Left lung (tissue), 10 donors: ENCODE data around the gene ARPC5L. TPM values are rescaled to one million over a fixed set of nuclear protein-coding genes. Genes with fewer than 3 reads are reported as not detected.
A peak's percentile ranks its signal among the peaks of the same experiment; 100 is the strongest.
"Not testable (repeated sequence)": the region's sequence is repeated elsewhere in the genome, so short reads cannot be mapped to it uniquely, and the experiment has no call there.

Source experiments
- ATAC-seq: fragments of 200-7000 bp; cut with Tn5 transposase; one replicate; pipeline ENCODE4 v1.9.1; 2020; ENCODE audit warnings: moderate library complexity
- DNase-seq, 4 donors: peaks; one replicate each; pipeline ENCODE4 v3.0.0-alpha.2; 2013 to 2020
- H3K27ac ChIP-seq, 2 donors: fragments of 200-600 bp; sonication (generic) in 1 of 2; one replicate each; pipeline versions ENCODE4 v1.5.0 to v1.8.0; 2020 to 2021
- H3K27me3 ChIP-seq, 2 donors: fragments of 200-600 bp; sonication (generic) in 1 of 2; one replicate each; pipeline versions ENCODE4 v1.5.0 to v1.8.0; 2020 to 2021
- H3K36me3 ChIP-seq, 2 donors: fragments of 200-600 bp; sonication (generic) in 1 of 2; one replicate each; pipeline versions ENCODE4 v1.5.0 to v1.8.0; 2020 to 2021
- H3K4me1 ChIP-seq, 2 donors: fragments of 200-600 bp; one replicate each; pipeline ENCODE4 v1.8.0; 2021
- H3K4me3 ChIP-seq, 2 donors: fragments of 200-600 bp; sonication (generic) in 1 of 2; one replicate each; pipeline versions ENCODE4 v1.5.0 to v1.8.0; 2020 to 2021; ENCODE audit warnings: mild to moderate bottlenecking in 1 of 2
- H3K9me3 ChIP-seq, 2 donors: fragments of 200-600 bp; sonication (generic) in 1 of 2; one replicate each; pipeline versions ENCODE4 v1.5.0 to v1.8.0; 2020 to 2021
- intact Hi-C, 2 donors: fragments of 100-400 bp; cut with DNase I; formaldehyde crosslinking; loops; one replicate each; pipeline versions ENCODE4 v1.11.2 to v1.14.2; 2022
- polyA plus RNA-seq, 6 donors: library from polyadenylated mRNA; unstranded; fragments of 120-200 nt; gene quantifications; one replicate each; pipeline ENCODE4 v1.2.1, GENCODE V29; 2013; ENCODE audit not compliant: insufficient read length in 6 of 6
- total RNA-seq, 2 donors: library from RNA; stranded (reverse); fragmentation: NEBNext Ultra II Directional; extraction: Animal tissue kit (Norgen Biotek cat#: 25700); gene quantifications; one replicate each; pipeline ENCODE4 v1.2.1, GENCODE V29; 2021
- TF ChIP-seq, protein P1 (sequence below), 2 donors: fragments of 200-600 bp; sonication (generic) in 1 of 2; IDR thresholded peaks; one replicate each; pipeline versions ENCODE4 v1.5.0 to v1.8.0; 2021; ENCODE audit warnings: antibody characterized with exemption in 2 of 2
- donor health status: DM: no; HTN: yes; CAD: no.
- donor health status: DM: no; HTN: no; CAD: no.

ARPC5L gene
- total and polyA plus RNA-seq, 8 donors, result 30.8 to 53.6 (median 36.5) TPM

- Histone ChIP-seq H3K9me3 (no peaks in the 10 kb centered on the region), H3K4me3 (no peak overlapping the region), H3K4me1 (peaks cover 4 to 26% of the 10 kb centered on the region in 2 donors), H3K27me3 (no peaks in the 10 kb centered on the region), H3K36me3 (no peaks in the 10 kb centered on the region), H3K27ac (no peak overlapping the region)
- DNase-seq, result peak in 1 of 4 donors; percentile 42
- ATAC-seq, result no peak
- TF ChIP-seq, protein P1, sequence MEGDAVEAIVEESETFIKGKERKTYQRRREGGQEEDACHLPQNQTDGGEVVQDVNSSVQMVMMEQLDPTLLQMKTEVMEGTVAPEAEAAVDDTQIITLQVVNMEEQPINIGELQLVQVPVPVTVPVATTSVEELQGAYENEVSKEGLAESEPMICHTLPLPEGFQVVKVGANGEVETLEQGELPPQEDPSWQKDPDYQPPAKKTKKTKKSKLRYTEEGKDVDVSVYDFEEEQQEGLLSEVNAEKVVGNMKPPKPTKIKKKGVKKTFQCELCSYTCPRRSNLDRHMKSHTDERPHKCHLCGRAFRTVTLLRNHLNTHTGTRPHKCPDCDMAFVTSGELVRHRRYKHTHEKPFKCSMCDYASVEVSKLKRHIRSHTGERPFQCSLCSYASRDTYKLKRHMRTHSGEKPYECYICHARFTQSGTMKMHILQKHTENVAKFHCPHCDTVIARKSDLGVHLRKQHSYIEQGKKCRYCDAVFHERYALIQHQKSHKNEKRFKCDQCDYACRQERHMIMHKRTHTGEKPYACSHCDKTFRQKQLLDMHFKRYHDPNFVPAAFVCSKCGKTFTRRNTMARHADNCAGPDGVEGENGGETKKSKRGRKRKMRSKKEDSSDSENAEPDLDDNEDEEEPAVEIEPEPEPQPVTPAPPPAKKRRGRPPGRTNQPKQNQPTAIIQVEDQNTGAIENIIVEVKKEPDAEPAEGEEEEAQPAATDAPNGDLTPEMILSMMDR (IDR thresholded peaks at IDR 0.05), result no peak
- intact Hi-C loops, result no loop called here
These were observed 30.1 kb upstream of the ARPC5L start for GRCh38 chr9:124831642-124832364.

DNA sequence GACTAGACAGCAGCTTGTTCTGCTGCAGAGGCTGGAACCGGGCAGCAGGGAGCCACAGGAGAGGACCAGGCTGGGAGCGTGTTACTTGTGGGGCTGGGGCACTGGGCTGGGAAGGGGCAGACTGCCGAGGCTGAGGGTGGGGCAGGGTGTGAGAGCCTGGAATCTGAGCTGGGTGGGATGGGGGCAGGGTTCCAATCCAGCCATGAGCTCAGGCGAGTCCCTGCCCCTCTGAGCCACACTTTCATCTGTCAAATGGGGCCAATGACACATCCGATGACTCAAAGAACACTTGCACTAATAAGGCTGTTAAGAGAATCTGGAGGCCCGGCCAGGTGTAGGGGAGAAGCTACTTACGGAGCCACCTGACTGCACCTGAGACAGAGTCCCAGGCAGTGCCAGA is 27.3 kb upstream of the ARPC5L start:
- H3K36me3 ChIP-seq, result no peaks in the 10 kb centered on the region
- H3K4me3 ChIP-seq, result no peak overlapping the region
- ATAC-seq (peak; percentile 61), DNase-seq (peak in 1 of 4 donors; percentile 71)
- TF ChIP-seq, protein P1 (IDR thresholded peaks at IDR 0.05), result no peak
- peaks cover 4 to 26% of the 10 kb centered on the region in 2 donors for H3K4me1 ChIP-seq
- intact Hi-C loops, result no loop called here
- H3K9me3 ChIP-seq, result no peaks in the 10 kb centered on the region
- peaks cover 0 to 10% of the 10 kb centered on the region in 2 donors for H3K27me3 ChIP-seq
- no peak overlapping the region for H3K27ac ChIP-seq

GRCh38 chr9:124835026-124835557 is 26.8 kb upstream of the ARPC5L start:
- H3K27ac ChIP-seq, result no peak overlapping the region
- H3K27me3 ChIP-seq, result peaks cover 0 to 14% of the 10 kb centered on the region in 2 donors
- ATAC-seq, result peak; percentile 37
- DNase-seq, result peak in 3 of 4 donors; percentile 47 to 84 (median 50)
- H3K4me1 ChIP-seq, result peaks cover 4 to 26% of the 10 kb centered on the region in 2 donors
- no peak overlapping the region for H3K4me3 ChIP-seq
- TF ChIP-seq, protein P1 (IDR thresholded peaks at IDR 0.05), result no peak
- no peaks in the 10 kb centered on the region for H3K9me3 ChIP-seq
- intact Hi-C loops, result no loop called here
- H3K36me3 ChIP-seq, result no peaks in the 10 kb centered on the region

DNA sequence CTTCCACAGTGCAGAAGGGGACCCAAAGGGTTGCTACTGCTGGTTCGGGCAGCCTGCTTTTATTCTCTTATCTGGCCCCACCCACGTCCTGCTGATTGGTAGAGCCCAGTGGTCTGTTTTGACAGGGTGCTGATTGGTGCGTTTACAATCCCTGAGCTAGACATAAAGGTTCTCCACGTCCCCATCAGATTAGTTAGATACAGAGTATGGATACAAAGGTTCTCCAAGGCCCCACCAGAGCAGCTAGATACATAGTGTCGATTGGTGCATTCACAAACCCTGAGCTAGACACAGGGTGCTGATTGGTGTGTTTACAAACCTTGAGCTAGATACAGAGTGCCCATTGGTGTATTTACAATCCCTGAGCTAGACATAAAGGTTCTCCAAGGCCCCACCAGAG is 23.8 kb upstream of the ARPC5L start:
- intact Hi-C loops, H3K9me3 ChIP-seq, ATAC-seq, H3K4me3 ChIP-seq, H3K4me1 ChIP-seq, H3K36me3 ChIP-seq, DNase-seq, H3K27ac ChIP-seq: not testable (repeated sequence)
- peaks cover 0 to 14% of the 10 kb centered on the region in 2 donors for H3K27me3 ChIP-seq

DNA sequence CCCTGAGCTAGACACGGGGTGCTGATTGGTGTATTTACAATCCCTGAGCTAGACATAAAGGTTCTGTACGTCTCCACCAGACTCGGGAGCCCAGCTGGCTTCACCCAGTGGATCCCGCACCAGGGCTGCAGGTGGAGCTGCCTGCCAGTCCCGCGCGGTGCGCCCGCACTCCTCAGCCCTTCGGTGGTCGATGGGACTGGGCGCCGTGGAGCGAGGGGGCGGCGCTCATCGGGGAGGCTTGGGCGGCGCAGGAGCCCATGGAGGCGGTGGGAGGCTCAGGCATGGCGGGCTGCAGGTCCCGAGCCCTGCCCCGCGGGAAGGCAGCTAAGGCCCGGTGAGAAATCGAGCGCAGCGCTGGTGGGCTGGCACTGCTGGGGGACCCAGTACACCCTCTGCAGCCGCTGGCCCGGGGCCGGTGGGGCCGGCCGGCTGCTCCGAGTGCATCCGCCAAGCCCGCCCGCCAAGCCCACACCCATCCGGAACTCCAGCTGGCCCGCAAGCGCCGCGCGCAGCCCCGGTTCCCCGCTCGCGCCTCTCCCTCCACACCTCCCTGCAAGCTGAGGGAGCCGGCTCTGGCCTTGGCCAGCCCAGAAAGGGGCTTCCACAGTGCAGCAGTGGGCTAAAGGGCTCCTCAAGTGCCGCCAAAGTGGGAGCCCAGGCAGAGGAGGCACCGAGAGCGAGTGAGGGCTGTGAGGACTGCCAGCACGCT is 23.2 kb upstream of the ARPC5L start:
- H3K36me3 ChIP-seq, H3K27ac ChIP-seq, H3K9me3 ChIP-seq, H3K4me3 ChIP-seq, intact Hi-C loops, H3K4me1 ChIP-seq, ATAC-seq: not testable (repeated sequence)
- DNase-seq, result peak in 1 of 4 donors; percentile 60
- H3K27me3 ChIP-seq, result peaks cover 0 to 14% of the 10 kb centered on the region in 2 donors
